IPS DF 19.7 (cell line): ENCODE data around the gene STARD9.
"Not testable (repeated sequence)": the region's sequence is repeated elsewhere in the genome, so short reads cannot be mapped to it uniquely, and the experiment has no call there.

Experiments used
- DNase-seq: peaks from one replicate; pipeline ENCODE4 v3.0.0-alpha.2; 2013; ENCODE audit warnings: low read depth, low spot score

STARD9 gene

GRCh38 chr15:42728972-42729371, 153.6 kb downstream of the STARD9 start:
- DNase-seq = no peak

- no peak for DNase-seq
Observed at GRCh38 chr15:42729409-42729808, 154.0 kb downstream of the STARD9 start.

- no peak for DNase-seq
Observed at GRCh38 chr15:42730135-42730534, 154.7 kb downstream of the STARD9 start.

GRCh38 chr15:42730536-42730935, 155.1 kb downstream of the STARD9 start:
- no peak for DNase-seq

- no peak for DNase-seq
Observed at GRCh38 chr15:42731461-42731860, 156.1 kb downstream of the STARD9 start.

GRCh38 chr15:42732095-42732827, 156.9 kb downstream of the STARD9 start:
- DNase-seq = no peak

- DNase-seq = no peak
Observed at GRCh38 chr15:42733027-42733426, 157.6 kb downstream of the STARD9 start.

- DNase-seq = no peak
Observed at GRCh38 chr15:42734076-42734672, 158.8 kb downstream of the STARD9 start.

- no peak for DNase-seq
Observed at GRCh38 chr15:42735382-42736165, 160.2 kb downstream of the STARD9 start.

- no peak for DNase-seq
Observed at GRCh38 chr15:42736178-42736792, 160.9 kb downstream of the STARD9 start.

GRCh38 chr15:42736793-42737528, 161.6 kb downstream of the STARD9 start, which contains the start of gene CDAN1:
Gene CDAN1, minus strand, starts transcription at chr15:42737128. Its CDS starts 26 bp downstream, at chr15:42737102.
- DNase-seq = peak; percentile 15

GRCh38 chr15:42737529-42738328, 162.3 kb downstream of the STARD9 start:
- DNase-seq = no peak

- DNase-seq = no peak
Observed at GRCh38 chr15:42741710-42742109, 166.3 kb downstream of the STARD9 start.

- DNase-seq = no peak
Observed at GRCh38 chr15:42742149-42742548, 166.7 kb downstream of the STARD9 start.

GRCh38 chr15:42744195-42744594, 168.8 kb downstream of the STARD9 start:
- DNase-seq = no peak

GRCh38 chr15:42749266-42749665, 173.9 kb downstream of the STARD9 start:
- no peak for DNase-seq

GRCh38 chr15:42750306-42750705, 174.9 kb downstream of the STARD9 start:
- no peak for DNase-seq

- DNase-seq = no peak
Observed at GRCh38 chr15:42759093-42759492, 183.7 kb downstream of the STARD9 start.

GRCh38 chr15:42760759-42761158, 185.4 kb downstream of the STARD9 start:
- no peak for DNase-seq

- DNase-seq = not testable (repeated sequence)
Observed at GRCh38 chr15:42761813-42762212, 186.4 kb downstream of the STARD9 start.
